HL-60 (cell line): ENCODE data around the gene RASAL2.

Experiments used
- DNase-seq, 2 experiments: peaks; one replicate each; pipeline ENCODE4 v3.0.0-alpha.2; 2010 to 2020; ENCODE audit warnings: low read depth in 1 of 2, low spot score in 1 of 2
- H3K27ac ChIP-seq: fragments of 250-450 bp; sonication (Bioruptor Pico); replicated peaks from 2 replicates; pipeline ENCODE4 v1.5.1; 2020; ENCODE audit warnings: mild to moderate bottlenecking, moderate library complexity
- H3K27me3 ChIP-seq: fragments of 250-450 bp; sonication (Bioruptor Pico); 2 replicates; pipeline ENCODE4 v1.5.1; 2021; ENCODE audit warnings: mild to moderate bottlenecking, moderate library complexity; ENCODE audit not compliant: insufficient read depth, poor library complexity, severe bottlenecking
- H3K4me3 ChIP-seq: replicated peaks from 2 replicates; pipeline ENCODE4 v1.5.1; 2011; ENCODE audit warnings: mild to moderate bottlenecking, control low read depth, low read length; ENCODE audit not compliant: insufficient read depth
- GABPA ChIP-seq: IDR thresholded peaks from 2 replicates; pipeline ENCODE4 v1.6.1; 2012; ENCODE audit warnings: low read depth
- POLR2AphosphoS5 ChIP-seq: IDR thresholded peaks from 2 replicates; pipeline ENCODE4 v1.6.1; 2012; ENCODE audit warnings: low read depth
- SPI1 ChIP-seq: IDR thresholded peaks from 2 replicates; pipeline ENCODE4 v1.6.1; 2012; ENCODE audit warnings: low read depth, mild to moderate bottlenecking, borderline replicate concordance
- TF ChIP-seq, protein P1 (sequence below): IDR thresholded peaks from one replicate; pipeline ENCODE4 v1.5.1; 2011; ENCODE audit warnings: low read length, control low read depth, inconsistent platforms; ENCODE audit not compliant: insufficient read depth
- TF ChIP-seq, protein P2 (sequence below): IDR thresholded peaks from 2 replicates; pipeline ENCODE4 v1.6.1; 2012; ENCODE audit warnings: low read depth; ENCODE audit not compliant: insufficient replicate concordance

RASAL2 gene

GRCh38 chr1:178506177-178506576 lies 412.3 kb downstream of the RASAL2 start:
- H3K27me3 ChIP-seq: no peaks in the 10 kb centered on the region
- TF ChIP-seq GABPA: no peak
- no peak for TF ChIP-seq POLR2AphosphoS5
- TF ChIP-seq, protein P1, sequence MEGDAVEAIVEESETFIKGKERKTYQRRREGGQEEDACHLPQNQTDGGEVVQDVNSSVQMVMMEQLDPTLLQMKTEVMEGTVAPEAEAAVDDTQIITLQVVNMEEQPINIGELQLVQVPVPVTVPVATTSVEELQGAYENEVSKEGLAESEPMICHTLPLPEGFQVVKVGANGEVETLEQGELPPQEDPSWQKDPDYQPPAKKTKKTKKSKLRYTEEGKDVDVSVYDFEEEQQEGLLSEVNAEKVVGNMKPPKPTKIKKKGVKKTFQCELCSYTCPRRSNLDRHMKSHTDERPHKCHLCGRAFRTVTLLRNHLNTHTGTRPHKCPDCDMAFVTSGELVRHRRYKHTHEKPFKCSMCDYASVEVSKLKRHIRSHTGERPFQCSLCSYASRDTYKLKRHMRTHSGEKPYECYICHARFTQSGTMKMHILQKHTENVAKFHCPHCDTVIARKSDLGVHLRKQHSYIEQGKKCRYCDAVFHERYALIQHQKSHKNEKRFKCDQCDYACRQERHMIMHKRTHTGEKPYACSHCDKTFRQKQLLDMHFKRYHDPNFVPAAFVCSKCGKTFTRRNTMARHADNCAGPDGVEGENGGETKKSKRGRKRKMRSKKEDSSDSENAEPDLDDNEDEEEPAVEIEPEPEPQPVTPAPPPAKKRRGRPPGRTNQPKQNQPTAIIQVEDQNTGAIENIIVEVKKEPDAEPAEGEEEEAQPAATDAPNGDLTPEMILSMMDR: no peak
- TF ChIP-seq SPI1: no peak
- TF ChIP-seq, protein P2, sequence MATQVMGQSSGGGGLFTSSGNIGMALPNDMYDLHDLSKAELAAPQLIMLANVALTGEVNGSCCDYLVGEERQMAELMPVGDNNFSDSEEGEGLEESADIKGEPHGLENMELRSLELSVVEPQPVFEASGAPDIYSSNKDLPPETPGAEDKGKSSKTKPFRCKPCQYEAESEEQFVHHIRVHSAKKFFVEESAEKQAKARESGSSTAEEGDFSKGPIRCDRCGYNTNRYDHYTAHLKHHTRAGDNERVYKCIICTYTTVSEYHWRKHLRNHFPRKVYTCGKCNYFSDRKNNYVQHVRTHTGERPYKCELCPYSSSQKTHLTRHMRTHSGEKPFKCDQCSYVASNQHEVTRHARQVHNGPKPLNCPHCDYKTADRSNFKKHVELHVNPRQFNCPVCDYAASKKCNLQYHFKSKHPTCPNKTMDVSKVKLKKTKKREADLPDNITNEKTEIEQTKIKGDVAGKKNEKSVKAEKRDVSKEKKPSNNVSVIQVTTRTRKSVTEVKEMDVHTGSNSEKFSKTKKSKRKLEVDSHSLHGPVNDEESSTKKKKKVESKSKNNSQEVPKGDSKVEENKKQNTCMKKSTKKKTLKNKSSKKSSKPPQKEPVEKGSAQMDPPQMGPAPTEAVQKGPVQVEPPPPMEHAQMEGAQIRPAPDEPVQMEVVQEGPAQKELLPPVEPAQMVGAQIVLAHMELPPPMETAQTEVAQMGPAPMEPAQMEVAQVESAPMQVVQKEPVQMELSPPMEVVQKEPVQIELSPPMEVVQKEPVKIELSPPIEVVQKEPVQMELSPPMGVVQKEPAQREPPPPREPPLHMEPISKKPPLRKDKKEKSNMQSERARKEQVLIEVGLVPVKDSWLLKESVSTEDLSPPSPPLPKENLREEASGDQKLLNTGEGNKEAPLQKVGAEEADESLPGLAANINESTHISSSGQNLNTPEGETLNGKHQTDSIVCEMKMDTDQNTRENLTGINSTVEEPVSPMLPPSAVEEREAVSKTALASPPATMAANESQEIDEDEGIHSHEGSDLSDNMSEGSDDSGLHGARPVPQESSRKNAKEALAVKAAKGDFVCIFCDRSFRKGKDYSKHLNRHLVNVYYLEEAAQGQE: no peak
- H3K27ac ChIP-seq: no peak overlapping the region
- DNase-seq: no peak
- no peak overlapping the region for H3K4me3 ChIP-seq

- no peak overlapping the region for H3K4me3 ChIP-seq
- H3K27ac ChIP-seq: no peak overlapping the region
- no peak for TF ChIP-seq SPI1
- TF ChIP-seq, protein P2: no peak
- TF ChIP-seq, protein P1: no peak
- TF ChIP-seq GABPA: no peak
- TF ChIP-seq POLR2AphosphoS5: no peak
- no peak for DNase-seq
- no peaks in the 10 kb centered on the region for H3K27me3 ChIP-seq
These were observed 412.8 kb downstream of the RASAL2 start for GRCh38 chr1:178506669-178507068.

- Histone ChIP-seq H3K27ac (no peak overlapping the region), H3K27me3 (no peaks in the 10 kb centered on the region), H3K4me3 (no peak overlapping the region)
- DNase-seq: no peak
- TF ChIP-seq, protein P1: no peak
- no peak for TF ChIP-seq POLR2AphosphoS5
- no peak for TF ChIP-seq GABPA
- no peak for TF ChIP-seq SPI1
- TF ChIP-seq, protein P2: no peak
These were observed 415.6 kb downstream of the RASAL2 start for GRCh38 chr1:178509414-178510007.
